ENCODE data around the gene CTSA.
"Not testable (repeated sequence)": the region's sequence is repeated elsewhere in the genome, so short reads cannot be mapped to it uniquely, and the experiment has no call there.

Gene CTSA

DNA sequence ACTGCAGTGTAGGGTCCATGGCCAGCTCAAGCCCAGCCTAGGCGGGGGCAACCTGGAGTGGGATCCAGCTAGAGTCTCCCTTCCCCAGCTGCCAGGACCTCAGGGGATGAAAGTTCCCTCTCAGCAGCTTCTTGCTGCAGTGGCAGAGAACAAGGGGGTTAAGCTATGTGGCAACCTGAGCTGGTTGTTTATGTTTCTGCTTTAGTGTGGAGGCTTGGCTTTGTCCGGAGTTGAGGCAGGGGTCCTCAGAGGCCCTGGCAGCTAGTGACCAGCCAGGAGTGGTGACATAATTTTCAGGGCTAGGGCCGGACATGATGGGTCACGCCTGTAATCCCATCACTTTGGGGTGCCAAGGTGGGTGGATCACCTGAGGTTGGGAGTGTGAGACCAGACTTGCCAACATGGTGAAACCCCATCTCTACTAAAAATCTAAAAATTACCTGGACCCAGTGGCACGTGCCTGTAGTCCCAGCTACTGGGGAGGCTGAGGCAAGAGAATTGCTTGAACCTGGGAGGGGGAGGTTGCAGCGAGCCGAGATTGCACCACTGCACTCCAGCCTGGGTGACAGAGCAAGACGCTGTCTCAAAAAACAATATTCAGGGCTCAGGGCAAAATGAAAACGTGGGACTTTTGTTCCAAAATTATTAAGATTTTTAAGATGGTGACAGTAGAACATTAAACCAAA is 34.8 kb downstream of the CTSA start:
- Histone ChIP-seq H3K27me3 (ENCODE audit: insufficient read depth, low read length) (0 out of 2 replicates have a peak, but pooled peaks cover 3% of the 10 kb centered on the region), H3K4me2 (ENCODE audit: low read length) (no peak overlapping the region), H3K36me3 (ENCODE audit: insufficient read depth, low read length) (no peaks in the 10 kb centered on the region), H3K9ac (ENCODE audit: low read length) (no peak overlapping the region), H3K27ac (ENCODE audit: low read depth, low read length, poor library complexity, severe bottlenecking) (no peak overlapping the region), H4K20me1 (ENCODE audit: insufficient read depth, low read length) (no peaks in the 10 kb centered on the region), H2AFZ (ENCODE audit: low read length) (no peak overlapping the region), H3F3A (ENCODE audit: insufficient read depth, low read length) (no peaks in the 10 kb centered on the region), H3K9me2 (ENCODE audit: low read depth, low read length) (no peaks in the 10 kb centered on the region), H3K4me3 (ENCODE audit: low read depth, low read length, poor library complexity, severe bottlenecking) (no peak overlapping the region), H3K4me1 (ENCODE audit: insufficient read depth, low read length, severe bottlenecking) (no peaks in the 10 kb centered on the region), H3K9me3 (ENCODE audit: low read length) (no peaks in the 10 kb centered on the region), H3K79me2 (ENCODE audit: insufficient read depth, low read length) (no peaks in the 10 kb centered on the region)
- TF ChIP-seq EZH2 (IDR thresholded peaks at IDR 0.05; ENCODE audit: borderline replicate concordance, low read length): no peak
- TF ChIP-seq, protein P1, sequence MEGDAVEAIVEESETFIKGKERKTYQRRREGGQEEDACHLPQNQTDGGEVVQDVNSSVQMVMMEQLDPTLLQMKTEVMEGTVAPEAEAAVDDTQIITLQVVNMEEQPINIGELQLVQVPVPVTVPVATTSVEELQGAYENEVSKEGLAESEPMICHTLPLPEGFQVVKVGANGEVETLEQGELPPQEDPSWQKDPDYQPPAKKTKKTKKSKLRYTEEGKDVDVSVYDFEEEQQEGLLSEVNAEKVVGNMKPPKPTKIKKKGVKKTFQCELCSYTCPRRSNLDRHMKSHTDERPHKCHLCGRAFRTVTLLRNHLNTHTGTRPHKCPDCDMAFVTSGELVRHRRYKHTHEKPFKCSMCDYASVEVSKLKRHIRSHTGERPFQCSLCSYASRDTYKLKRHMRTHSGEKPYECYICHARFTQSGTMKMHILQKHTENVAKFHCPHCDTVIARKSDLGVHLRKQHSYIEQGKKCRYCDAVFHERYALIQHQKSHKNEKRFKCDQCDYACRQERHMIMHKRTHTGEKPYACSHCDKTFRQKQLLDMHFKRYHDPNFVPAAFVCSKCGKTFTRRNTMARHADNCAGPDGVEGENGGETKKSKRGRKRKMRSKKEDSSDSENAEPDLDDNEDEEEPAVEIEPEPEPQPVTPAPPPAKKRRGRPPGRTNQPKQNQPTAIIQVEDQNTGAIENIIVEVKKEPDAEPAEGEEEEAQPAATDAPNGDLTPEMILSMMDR (IDR thresholded peaks at IDR 0.05; ENCODE audit: low read length): no peak

- H2AFZ ChIP-seq (ENCODE audit: low read length): no peak overlapping the region
- H3K4me2 ChIP-seq (ENCODE audit: low read length): no peak overlapping the region
- H3K36me3 ChIP-seq (ENCODE audit: insufficient read depth, low read length): no peaks in the 10 kb centered on the region
- no peaks in the 10 kb centered on the region for H3K79me2 ChIP-seq (ENCODE audit: insufficient read depth, low read length)
- H4K20me1 ChIP-seq (ENCODE audit: insufficient read depth, low read length): no peaks in the 10 kb centered on the region
- H3K4me1 ChIP-seq (ENCODE audit: insufficient read depth, low read length, severe bottlenecking): no peaks in the 10 kb centered on the region
- no peak overlapping the region for H3K27ac ChIP-seq (ENCODE audit: low read depth, low read length, poor library complexity, severe bottlenecking)
- no peaks in the 10 kb centered on the region for H3K9me2 ChIP-seq (ENCODE audit: low read depth, low read length)
- no peaks in the 10 kb centered on the region for H3K9me3 ChIP-seq (ENCODE audit: low read length)
- H3K4me3 ChIP-seq (ENCODE audit: low read depth, low read length, poor library complexity, severe bottlenecking): no peak overlapping the region
- no peaks in the 10 kb centered on the region for H3F3A ChIP-seq (ENCODE audit: insufficient read depth, low read length)
- TF ChIP-seq, protein P1 (IDR thresholded peaks at IDR 0.05; ENCODE audit: low read length): no peak
- no peak for TF ChIP-seq EZH2 (IDR thresholded peaks at IDR 0.05; ENCODE audit: borderline replicate concordance, low read length)
- H3K9ac ChIP-seq (ENCODE audit: low read length): no peak overlapping the region
- 0 out of 2 replicates have a peak, but pooled peaks cover 3% of the 10 kb centered on the region for H3K27me3 ChIP-seq (ENCODE audit: insufficient read depth, low read length)
These were observed 35.6 kb downstream of the CTSA start for GRCh38 chr20:45926731-45927070.

DNA sequence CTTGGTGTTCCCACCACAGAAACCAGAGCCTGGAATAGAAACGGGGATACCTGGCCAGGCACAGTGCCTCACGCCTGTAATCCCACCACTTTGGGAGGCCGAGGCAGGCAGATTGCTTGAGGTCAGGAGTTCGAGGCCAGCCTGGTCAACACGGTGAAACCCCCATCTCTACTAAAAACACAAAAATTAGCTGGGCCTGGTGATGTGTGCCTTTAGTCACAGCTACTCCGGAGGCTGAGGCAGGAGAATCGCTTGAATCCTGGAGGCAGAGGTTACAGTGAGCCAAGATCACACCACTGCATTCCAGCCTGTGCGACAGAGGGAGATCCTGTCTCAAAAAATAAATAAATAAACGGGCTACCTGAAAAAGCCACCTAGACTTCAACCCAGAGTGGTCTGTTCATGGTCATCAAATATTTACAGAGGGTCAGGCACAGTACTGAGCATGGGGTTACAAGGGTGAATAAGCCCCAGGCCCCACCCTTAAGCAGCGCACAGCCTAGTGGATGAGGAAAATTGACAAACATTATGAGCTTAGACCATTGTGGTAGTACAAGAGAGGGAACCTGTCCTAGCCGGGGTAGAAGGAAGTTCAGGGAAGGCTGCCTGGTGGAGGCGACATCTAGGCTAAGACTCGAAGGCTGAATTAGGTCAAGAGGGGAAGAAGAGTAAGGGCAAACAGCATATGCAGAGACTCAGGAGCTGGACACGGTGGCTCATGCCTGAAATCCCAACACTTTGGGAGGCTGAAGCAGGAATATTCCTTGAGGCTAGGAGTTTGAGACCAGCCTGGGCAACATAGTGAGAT is 36.1 kb downstream of the CTSA start:
- Histone ChIP-seq H3K9me2 (ENCODE audit: low read depth, low read length) (no peaks in the 10 kb centered on the region), H4K20me1 (ENCODE audit: insufficient read depth, low read length) (no peaks in the 10 kb centered on the region), H3K9me3 (ENCODE audit: low read length) (no peaks in the 10 kb centered on the region), H3K4me3 (ENCODE audit: low read depth, low read length, poor library complexity, severe bottlenecking) (no peak overlapping the region), H3K9ac (ENCODE audit: low read length) (no peak overlapping the region), H3K4me1 (ENCODE audit: insufficient read depth, low read length, severe bottlenecking) (no peaks in the 10 kb centered on the region), H3K27ac (ENCODE audit: low read depth, low read length, poor library complexity, severe bottlenecking) (no peak overlapping the region), H3K4me2 (ENCODE audit: low read length) (no peak overlapping the region), H3K79me2 (ENCODE audit: insufficient read depth, low read length) (no peaks in the 10 kb centered on the region), H3F3A (ENCODE audit: insufficient read depth, low read length) (no peaks in the 10 kb centered on the region), H2AFZ (ENCODE audit: low read length) (no peak overlapping the region), H3K36me3 (ENCODE audit: insufficient read depth, low read length) (no peaks in the 10 kb centered on the region), H3K27me3 (ENCODE audit: insufficient read depth, low read length) (0 out of 2 replicates have a peak, but pooled peaks cover 3% of the 10 kb centered on the region)
- TF ChIP-seq EZH2 (IDR thresholded peaks at IDR 0.05; ENCODE audit: borderline replicate concordance, low read length): no peak
- TF ChIP-seq, protein P1 (IDR thresholded peaks at IDR 0.05; ENCODE audit: low read length): no peak

GRCh38 chr20:45931680-45932079 is 40.5 kb downstream of the CTSA start:
- H3K36me3 ChIP-seq (ENCODE audit: insufficient read depth, low read length); H3K27ac ChIP-seq (ENCODE audit: low read depth, low read length, poor library complexity, severe bottlenecking); H3K9ac ChIP-seq (ENCODE audit: low read length); H3K4me3 ChIP-seq (ENCODE audit: low read depth, low read length, poor library complexity, severe bottlenecking); H3K27me3 ChIP-seq (ENCODE audit: insufficient read depth, low read length); H3K9me2 ChIP-seq (ENCODE audit: low read depth, low read length); H3K9me3 ChIP-seq (ENCODE audit: low read length); H3K79me2 ChIP-seq (ENCODE audit: insufficient read depth, low read length); H2AFZ ChIP-seq (ENCODE audit: low read length); H3F3A ChIP-seq (ENCODE audit: insufficient read depth, low read length); H4K20me1 ChIP-seq (ENCODE audit: insufficient read depth, low read length); H3K4me2 ChIP-seq (ENCODE audit: low read length): not testable (repeated sequence)
- peaks cover 14% of the 10 kb centered on the region for H3K4me1 ChIP-seq (ENCODE audit: insufficient read depth, low read length, severe bottlenecking)

All from OCI-LY1 (cell line).